Esophagus mucosa (tissue), 1 donor: ENCODE data around the gene AFAP1. TPM values are rescaled to one million over a fixed set of nuclear protein-coding genes. Genes with fewer than 3 reads are reported as not detected.

ENCODE experiments used
- ATAC-seq: fragments of 200-7000 bp; cut with Tn5 transposase; one replicate; pipeline ENCODE4 v1.9.1; 2020
- total RNA-seq: library from RNA; stranded (reverse); gene quantifications from one replicate; pipeline ENCODE4 v1.2.4, GENCODE V29; 2023
- donor health status: DM: yes; HTN: yes; CAD: no.

The AFAP1 gene
- total RNA-seq, 1 donor from 2014 or later = 5.5 TPM

DNA sequence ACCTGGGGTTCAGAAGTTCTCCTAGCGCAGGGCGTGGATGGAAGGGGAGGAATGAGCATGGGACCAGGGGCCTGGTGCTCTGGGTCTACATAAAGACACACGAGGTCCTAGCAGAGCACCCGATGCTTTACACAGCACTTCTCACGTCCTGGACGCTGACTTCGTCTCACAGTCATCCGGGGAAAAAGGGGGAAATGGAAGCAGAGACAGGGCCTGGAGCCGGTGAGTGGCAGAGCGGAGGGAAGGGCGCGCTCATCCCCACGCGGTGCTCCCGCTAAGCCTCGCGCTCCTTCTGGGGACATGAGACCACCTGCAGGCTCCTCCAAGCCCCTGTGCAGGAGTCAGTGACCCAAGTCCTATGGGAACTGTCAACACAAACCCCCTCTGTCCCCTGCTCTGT, 157.7 kb downstream of the AFAP1 start:
- ATAC-seq = no peak

- ATAC-seq = peak; percentile 11
These were observed 158.3 kb downstream of the AFAP1 start for GRCh38 chr4:7781366-7781765.

GRCh38 chr4:7780751-7781348, 158.8 kb downstream of the AFAP1 start:
- ATAC-seq = no peak

DNA sequence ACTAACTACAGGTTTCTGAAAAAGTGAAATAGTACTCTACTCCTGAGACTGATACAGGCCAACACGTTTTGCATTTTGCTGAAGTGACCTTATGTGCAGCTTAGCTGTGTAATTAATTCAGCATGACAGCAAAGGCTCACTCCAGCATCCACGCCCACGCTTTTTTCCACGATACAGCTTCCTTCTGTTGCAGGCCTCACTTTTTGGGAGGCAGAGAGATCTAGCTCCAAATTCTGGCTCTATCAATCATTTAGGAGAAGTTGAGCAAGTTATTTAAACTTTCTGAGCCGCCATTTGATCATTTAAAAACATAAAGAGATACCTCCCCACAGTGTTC, 160.3 kb downstream of the AFAP1 start:
- ATAC-seq = no peak

- ATAC-seq = no peak
These were observed 160.9 kb downstream of the AFAP1 start for GRCh38 chr4:7778510-7779431.

DNA sequence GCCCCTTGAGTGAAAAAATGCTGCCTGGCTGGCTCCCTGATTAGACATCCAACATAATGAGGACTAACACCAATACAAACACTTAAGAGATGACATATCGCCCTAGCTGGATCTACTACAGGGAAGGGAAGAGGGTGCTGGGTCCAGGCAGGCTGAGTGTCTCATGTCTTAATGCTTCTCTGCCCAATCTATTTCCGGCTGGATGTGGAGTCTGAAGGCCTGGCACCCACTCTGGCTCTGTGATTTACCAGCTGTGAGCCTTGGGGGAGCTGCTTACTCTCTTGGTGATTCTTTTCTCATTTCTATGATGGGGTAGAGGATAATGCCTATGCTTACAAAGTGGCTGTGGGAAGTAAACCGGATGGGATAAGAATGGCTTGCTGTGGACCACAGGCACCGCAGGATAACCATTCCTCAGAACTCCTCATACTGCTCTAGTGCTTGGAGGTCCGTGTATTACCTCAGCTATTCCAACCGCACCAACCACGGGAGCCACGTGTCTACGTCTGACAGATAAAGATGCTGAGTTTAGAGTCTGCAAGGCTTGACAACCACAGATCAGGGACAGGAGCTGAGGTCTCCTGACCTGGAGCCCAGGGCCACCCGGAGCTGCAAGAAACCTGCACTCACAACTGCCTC, 161.7 kb downstream of the AFAP1 start:
- no peak for ATAC-seq

DNA sequence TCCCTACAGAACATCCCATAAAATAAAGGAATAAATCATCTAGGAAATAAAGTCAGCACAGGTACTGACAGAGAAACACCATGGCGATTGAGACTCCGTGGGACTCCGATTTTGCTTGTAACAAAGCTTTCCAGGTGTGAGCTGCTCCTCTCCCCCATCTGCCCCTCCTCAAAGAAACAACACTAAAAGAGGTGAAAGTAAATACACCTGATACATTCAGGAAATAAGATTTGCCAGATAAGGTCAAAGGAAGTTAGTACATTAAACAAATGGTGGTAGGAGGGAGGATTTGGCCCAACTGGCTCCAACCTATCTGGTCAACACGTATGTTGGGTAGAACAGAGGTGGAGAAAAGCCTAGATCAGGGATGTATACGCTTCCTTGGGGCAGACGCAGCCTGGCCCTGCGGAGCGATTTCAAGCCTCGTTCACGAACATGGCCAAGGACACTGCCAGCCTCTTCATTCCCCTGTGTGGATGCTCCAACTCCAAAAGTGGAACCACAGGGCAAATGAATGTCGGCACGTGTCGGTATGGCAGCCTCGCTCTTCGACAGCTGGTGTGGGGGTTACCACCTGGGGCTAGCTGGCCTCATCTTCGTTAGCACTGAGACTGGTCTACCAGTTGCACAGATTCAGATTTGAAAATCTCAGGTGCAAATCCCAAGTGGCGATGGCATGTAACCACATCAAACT, 162.5 kb downstream of the AFAP1 start:
- no peak for ATAC-seq

DNA sequence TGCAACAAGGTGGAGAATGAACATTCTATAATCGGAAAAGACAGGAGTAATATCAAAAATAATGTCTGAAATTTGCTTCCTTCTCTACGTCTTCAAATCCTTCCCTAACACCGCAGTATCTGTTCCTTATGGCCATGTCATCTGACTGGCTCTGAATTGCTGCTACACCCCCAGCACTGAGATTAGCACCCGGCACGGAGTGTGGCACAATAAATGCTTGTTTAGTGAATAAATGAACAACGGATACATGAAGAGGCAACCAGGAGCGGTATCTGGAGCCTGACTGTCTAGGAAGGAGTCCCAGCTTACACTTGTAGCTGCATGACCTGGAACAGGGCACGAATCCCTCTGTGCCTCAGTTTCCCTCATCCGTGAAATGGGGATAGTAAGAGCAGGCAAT, 164.3 kb downstream of the AFAP1 start:
- ATAC-seq = no peak

DNA sequence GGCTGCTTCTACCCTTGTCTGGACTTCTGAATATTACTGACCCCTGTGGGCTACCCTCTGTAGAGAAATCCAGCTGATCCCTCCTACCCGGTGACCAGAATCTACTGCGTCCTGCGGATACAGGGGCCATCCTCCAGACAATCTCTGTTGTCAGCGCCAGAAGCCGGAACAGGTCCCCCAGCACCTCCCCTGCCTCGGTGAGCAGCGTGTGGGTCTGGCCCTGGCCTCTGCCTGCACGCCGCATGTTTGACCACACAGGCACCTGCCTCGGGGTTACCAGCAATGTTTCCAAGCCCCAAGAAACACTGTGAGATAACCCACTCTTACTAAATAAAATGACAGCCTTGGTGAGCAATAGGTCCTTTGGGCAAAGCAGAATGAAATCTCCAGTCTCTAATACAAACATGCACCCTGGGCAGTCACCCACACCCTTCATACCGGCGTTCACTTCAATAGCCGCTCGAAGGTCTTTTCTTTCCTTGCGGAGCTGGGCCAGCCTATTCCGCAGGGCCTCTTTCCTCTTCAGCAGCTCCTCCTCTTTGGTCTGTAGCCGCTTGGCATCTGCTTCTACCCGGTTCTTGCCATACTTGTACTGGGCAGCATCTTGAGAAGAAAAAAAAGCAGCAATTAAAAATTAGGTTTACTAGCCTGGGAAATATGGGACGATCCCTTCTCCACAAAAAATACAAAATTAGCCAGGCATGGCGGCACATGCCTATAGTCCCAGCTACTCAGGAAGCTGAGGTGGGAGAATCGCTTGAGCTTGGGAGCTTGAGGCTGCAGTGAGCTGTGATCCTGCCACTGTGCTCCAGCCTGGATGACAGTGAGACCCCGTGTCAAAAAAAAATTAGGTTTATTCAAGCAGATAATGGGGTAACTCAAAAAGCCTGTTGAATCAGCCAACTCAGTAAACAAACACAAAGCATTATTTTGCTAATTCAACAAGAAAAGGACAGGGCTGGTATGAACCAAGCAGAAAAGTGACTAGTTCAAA, 165.1 kb downstream of the AFAP1 start:
- ATAC-seq = no peak

DNA sequence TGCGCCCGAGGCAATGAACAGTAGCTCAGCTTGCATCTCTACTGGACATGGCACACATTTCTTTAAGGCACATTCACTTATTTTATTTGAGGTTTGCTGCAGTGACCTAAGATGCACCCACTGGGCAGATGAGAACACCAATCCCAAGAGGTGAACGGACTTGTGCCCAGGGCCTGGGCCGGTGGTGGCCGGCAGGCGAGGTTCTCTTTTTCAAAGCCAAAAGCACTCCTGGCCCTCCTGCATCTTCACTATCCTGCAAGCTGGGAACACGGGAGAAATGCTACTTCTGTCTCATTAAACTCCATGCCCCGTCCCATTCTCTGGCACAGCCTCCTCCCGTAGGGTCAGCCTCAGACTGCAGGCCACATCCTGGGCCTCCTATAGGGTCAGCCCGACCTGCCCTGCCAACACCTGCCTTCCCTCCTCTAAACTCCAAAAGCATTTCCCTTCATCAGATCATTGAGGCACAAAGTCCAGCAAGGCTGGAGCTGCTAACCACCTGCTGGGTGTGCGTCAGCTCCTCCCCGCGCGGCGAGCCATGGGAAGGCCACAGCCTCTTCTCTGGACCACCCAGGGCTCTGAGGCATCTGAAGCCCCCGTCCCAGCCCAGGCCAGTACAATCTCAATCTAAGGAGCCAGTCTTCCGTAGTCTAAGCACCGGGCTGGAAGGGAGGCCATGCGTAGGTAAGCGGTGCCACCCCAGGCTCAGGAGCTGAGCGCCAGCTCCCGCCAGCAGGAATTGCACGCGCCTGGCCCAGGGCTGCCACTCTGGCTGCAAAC, 166.1 kb downstream of the AFAP1 start:
- no peak for ATAC-seq

DNA sequence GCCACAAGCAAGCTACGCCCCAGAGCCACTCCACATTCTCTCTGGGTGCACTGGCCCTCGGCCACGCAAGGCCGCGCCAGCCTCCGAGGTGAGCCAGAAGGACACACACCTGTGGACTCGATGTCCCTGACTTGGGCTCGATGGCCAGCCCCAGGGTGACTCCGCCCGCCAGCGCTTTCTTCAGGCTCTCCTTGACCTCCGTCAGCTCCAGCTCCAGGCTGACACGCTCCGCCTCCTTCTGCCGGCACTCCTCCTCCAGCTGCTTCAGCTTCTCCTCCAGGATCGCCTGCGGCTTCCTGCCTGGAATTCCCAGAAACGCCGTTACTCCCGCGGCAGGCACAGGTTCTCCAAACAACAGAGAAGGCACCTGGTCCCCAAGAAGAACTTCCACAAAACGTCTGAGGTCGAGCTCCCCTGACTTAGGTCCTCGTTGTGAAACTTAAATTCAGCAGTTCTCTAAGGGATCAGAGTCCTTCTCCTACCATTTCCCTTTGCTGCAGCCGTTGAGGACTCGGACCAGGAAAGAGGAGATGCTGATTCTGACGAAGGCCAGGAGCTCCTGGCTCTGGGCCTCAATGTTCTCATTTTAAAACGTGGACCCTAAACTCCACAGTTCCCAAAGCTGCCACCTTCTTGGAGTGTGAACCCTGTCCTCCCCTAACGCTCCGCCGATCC, 166.8 kb downstream of the AFAP1 start:
- ATAC-seq = no peak

- no peak for ATAC-seq
These were observed 167.8 kb downstream of the AFAP1 start for GRCh38 chr4:7771541-7772507.

DNA sequence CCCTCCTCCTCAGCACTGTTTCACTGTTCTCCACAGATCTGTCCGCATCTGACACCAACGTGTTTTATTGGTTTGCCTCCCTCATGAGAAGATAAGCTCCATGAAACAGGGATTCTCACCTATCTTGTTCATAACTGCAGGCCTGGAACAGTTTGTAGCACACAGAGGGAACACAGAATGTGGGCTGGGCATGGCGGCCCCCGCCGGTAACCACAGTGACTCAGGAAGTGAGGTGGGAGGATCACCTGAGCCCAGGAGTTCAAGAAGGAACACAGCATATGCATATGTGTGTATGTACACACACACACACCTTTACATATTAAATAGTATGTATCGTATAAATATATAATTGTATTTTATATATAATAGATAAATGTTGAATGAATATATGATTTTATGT, 168.6 kb downstream of the AFAP1 start:
- ATAC-seq = no peak

- ATAC-seq = no peak
These were observed 169.2 kb downstream of the AFAP1 start for GRCh38 chr4:7770224-7771050.

- no peak for ATAC-seq
These were observed 170.1 kb downstream of the AFAP1 start for GRCh38 chr4:7769396-7770223.

DNA sequence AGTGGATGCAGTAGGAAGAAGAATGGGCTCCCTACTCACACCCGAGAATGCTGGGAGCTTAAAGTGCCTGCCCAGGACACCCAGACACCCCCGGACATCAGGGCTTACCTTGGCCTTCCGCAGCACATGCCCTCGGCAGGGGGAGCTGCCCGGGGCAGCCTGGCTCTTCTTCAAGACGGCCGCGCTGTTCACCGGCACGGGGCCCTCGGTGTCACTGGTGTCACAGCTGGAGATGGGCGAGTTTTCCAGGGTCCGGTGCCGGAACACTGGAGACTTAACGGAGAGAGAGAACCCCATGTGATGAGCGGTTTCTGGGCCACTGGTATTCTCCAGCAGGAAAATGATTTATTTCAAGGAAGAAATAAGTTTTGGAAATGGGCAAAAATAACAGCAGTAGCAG, 170.9 kb downstream of the AFAP1 start:
- no peak for ATAC-seq

DNA sequence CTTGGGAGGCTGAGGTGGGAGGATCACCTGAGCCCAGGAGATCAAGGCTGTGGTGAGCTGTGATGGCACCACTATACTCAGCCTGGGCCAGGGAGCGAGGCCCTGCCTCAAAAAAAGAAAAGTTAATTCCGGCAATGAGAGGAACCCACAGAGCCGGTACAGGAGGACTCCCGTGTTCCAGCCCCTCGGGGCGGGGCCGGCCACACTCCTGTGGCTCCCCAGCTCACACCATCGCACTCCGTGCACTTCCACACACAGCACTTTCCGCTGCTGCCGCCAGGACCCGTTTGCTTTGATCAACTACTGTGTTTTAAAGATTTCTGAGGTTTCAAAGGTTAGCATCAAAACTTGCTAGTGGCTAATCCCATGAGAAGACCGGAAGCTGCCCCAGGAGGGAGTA, 171.7 kb downstream of the AFAP1 start:
- ATAC-seq = no peak
